ENCODE measurements around the gene MAPK9.
A peak's percentile ranks its signal among the peaks of the same experiment; 100 is the strongest.

Gene MAPK9

DNA sequence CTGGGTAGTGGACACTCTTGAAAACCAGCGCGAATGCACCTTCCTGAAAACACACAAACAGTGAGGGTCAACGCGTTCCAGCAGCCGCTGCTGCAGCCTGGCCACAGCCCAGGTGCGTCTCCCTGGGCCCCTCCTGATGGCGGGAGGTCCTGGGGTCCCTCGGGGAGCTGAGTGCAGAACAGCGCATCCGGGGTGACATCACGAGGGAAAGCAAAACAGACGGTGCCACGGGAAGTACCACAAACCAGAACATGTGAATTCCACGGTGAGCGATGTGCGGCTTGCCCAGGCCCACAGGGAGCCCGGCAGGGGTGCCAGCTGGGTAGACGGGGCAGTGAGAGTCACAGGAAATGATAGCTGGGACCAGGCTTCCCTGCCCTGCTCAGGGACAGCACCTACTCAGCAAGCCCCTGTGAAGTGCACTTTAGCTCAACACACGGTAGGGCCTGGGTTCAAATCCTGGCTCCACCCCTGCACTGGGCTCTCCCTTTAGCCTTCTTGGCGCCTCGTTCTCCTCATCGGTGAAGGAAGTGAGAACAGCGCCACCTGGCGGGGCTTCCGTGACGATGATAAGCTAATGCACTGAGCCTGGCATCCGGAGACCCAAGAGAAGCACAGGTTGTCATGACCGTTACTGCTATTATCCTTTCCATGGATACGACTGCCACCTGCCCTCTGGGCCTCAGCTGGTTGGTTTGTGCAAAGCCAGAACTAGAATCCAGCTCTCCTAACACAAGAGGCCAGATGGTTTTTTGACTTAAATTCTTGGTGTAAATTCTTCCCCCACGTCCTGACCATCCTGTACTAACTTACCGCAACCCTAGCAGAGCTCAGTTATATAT is 36.6 kb upstream of the MAPK9 start:
- TF ChIP-seq FOXP2 (optimal IDR thresholded peaks at IDR 0.05; ENCODE audit: borderline replicate concordance, extremely low read depth, extremely low read length, insufficient read depth) = no peak
- no peak for TF ChIP-seq SIN3A (IDR thresholded peaks at IDR 0.05; ENCODE audit: borderline replicate concordance, insufficient read depth, low read length)
- no peak for TF ChIP-seq POLR2AphosphoS5 (IDR thresholded peaks at IDR 0.05; ENCODE audit: low read depth, low read length)
- TF ChIP-seq TAF1 (IDR thresholded peaks at IDR 0.05; ENCODE audit: borderline replicate concordance, insufficient read depth, low read length) = no peak
- TF ChIP-seq, protein P1, sequence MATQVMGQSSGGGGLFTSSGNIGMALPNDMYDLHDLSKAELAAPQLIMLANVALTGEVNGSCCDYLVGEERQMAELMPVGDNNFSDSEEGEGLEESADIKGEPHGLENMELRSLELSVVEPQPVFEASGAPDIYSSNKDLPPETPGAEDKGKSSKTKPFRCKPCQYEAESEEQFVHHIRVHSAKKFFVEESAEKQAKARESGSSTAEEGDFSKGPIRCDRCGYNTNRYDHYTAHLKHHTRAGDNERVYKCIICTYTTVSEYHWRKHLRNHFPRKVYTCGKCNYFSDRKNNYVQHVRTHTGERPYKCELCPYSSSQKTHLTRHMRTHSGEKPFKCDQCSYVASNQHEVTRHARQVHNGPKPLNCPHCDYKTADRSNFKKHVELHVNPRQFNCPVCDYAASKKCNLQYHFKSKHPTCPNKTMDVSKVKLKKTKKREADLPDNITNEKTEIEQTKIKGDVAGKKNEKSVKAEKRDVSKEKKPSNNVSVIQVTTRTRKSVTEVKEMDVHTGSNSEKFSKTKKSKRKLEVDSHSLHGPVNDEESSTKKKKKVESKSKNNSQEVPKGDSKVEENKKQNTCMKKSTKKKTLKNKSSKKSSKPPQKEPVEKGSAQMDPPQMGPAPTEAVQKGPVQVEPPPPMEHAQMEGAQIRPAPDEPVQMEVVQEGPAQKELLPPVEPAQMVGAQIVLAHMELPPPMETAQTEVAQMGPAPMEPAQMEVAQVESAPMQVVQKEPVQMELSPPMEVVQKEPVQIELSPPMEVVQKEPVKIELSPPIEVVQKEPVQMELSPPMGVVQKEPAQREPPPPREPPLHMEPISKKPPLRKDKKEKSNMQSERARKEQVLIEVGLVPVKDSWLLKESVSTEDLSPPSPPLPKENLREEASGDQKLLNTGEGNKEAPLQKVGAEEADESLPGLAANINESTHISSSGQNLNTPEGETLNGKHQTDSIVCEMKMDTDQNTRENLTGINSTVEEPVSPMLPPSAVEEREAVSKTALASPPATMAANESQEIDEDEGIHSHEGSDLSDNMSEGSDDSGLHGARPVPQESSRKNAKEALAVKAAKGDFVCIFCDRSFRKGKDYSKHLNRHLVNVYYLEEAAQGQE (IDR thresholded peaks at IDR 0.05; ENCODE audit: insufficient read depth in 1 of 2, low read depth in 2 of 2, low read length in 2 of 2) = no peak

DNA sequence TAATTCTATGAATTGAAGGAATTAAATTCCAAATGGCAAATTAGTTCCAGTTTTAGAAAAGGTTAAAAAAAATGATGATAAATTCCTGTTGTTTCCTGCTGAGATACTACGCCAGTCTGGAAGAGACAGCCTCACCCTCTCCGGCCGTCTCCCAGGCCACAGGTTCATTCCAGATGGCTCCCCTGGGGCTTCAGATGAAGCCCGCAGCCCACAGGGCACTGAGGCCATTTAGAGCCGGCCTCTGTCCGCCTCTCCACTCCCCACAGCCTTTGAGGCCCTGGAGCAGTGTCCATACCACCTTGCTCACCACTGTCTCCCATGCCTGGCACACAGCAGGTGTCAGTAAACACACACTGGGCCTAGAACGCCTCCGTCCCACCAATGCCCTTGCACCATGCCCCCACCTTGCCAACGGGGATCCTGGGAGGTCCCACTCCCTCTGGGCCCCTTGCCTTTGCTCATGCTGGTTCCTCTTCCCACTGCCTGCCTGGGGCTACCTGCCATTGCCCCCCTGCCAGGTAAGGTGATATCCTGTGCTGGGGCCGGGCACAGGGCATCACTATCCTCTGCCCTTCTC is 35.2 kb upstream of the MAPK9 start:
- TF ChIP-seq TAF1 (IDR thresholded peaks at IDR 0.05; ENCODE audit: borderline replicate concordance, insufficient read depth, low read length) (no peak), FOXP2 (optimal IDR thresholded peaks at IDR 0.05; ENCODE audit: borderline replicate concordance, extremely low read depth, extremely low read length, insufficient read depth) (no peak), SIN3A (IDR thresholded peaks at IDR 0.05; ENCODE audit: borderline replicate concordance, insufficient read depth, low read length) (no peak)
- TF ChIP-seq, protein P1 (IDR thresholded peaks at IDR 0.05; ENCODE audit: insufficient read depth in 1 of 2, low read depth in 2 of 2, low read length in 2 of 2) = no peak

DNA sequence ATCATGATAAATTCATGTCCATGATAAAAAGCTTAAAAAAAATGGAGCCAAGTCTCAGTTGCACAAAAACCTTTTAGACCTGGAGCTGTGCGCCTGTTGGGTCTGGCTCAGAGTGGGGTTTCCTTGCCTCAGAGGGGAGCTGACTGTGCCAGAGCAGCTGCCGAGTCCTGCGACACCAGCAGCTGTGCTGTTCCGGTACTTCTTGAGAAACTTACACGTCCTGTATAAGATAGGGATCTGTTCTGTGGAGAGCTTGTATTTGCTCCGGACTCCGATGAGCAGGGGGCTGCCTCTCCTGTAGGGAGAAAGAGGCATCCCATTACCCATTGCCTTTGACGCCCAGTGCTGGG is 32.7 kb upstream of the MAPK9 start:
- TF ChIP-seq POLR2AphosphoS5 (IDR thresholded peaks at IDR 0.05; ENCODE audit: low read depth, low read length) = no peak
- TF ChIP-seq, protein P1 (IDR thresholded peaks at IDR 0.05; ENCODE audit: insufficient read depth in 1 of 2, low read depth in 2 of 2, low read length in 2 of 2) = no peak

DNA sequence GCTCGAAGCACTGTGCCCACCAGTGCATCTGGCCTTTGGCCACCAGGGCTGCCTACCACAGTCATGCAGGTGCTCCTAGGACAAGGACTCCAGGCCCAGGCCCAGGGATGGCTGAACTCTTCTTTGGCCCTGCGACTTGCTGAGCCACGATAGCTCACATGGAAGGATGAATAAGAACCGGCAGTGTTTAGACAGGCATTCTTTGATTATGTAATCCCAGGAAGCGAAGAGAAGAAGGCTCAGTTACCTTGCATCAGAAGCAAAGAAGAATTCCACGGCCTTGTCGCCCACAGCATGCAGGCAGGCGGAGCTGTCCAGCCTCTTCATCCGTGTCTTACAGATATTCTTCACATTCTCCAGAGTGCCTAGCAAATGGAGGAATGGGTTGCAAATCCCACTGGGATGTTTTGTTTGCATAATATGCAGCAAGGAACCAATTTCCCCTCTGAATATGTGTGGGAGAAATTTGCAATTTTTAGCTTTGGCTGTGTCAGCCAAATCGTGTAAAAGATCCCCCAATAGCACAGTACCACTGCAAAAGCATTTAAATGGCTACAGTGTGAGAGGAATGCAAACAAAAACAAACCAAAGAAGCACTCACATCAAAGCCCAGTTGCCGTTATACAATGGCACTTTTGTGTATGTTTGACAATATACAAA is 32.2 kb upstream of the MAPK9 start:
- TF ChIP-seq POLR2AphosphoS5 (IDR thresholded peaks at IDR 0.05; ENCODE audit: low read depth, low read length) = no peak
- TF ChIP-seq, protein P1 (IDR thresholded peaks at IDR 0.05; ENCODE audit: insufficient read depth in 1 of 2, low read depth in 2 of 2, low read length in 2 of 2) = peak; percentile 83 to 89

Measured in PFSK-1 (cell line).